SK-N-SH (cell line): ENCODE measurements around the gene RPL13. TPM values are rescaled to one million over a fixed set of nuclear protein-coding genes. Genes with fewer than 3 reads are reported as not detected.

ENCODE experiments used
- CTCF ChIA-PET: fragments of 300-600, 350-600 bp; formaldehyde crosslinking; extraction: SDS; loops from one replicate; lab custom pipeline; 2021; lab: Yijun Ruan, JAX
- POLR2A ChIA-PET: fragments of 350-600 bp; sonication (Branson Sonifier 250); formaldehyde crosslinking; extraction: SDS; loops from one replicate; lab custom pipeline; 2020; ENCODE audit warnings: antibody characterized with exemption, inconsistent platforms; lab: Yijun Ruan, JAX
- DNase-seq: peaks from one replicate; pipeline ENCODE4 v3.0.0; 2012
- H2AFZ ChIP-seq: fragments of 200-600 bp; sonication (generic); 2 replicates; pipeline ENCODE4 v1.8.1; 2016; ENCODE audit warnings: antibody characterized with exemption, mild to moderate bottlenecking, low read depth
- H3F3A ChIP-seq: fragments of 200-600 bp; sonication (generic); replicated peaks from 2 replicates; pipeline ENCODE3; 2016; ENCODE audit warnings: antibody characterized with exemption, mild to moderate bottlenecking; ENCODE audit not compliant: insufficient read depth
- H3K27ac ChIP-seq, 2 experiments: fragments of 200-500 bp in 1 of 2; fragments of 200-600 bp in 1 of 2; sonication (Bioruptor generic) in 1 of 2; sonication (generic), shearing (Covaris generic) in 1 of 2; 2 replicates each; pipeline versions ENCODE4 v1.5.1 to v1.6.1; 2014 to 2016; ENCODE audit warnings: low read depth in 2 of 2, inconsistent platforms in 1 of 2, low read length in 1 of 2, mild to moderate bottlenecking in 1 of 2, mixed read lengths in 1 of 2
- H3K27me3 ChIP-seq: fragments of 200-600 bp; sonication (generic), shearing (Covaris generic); 2 replicates; pipeline ENCODE4 v1.6.1; 2016; ENCODE audit warnings: mixed run types; ENCODE audit not compliant: insufficient read depth
- H3K36me3 ChIP-seq, 2 experiments: fragments of 200-500 bp in 1 of 2; fragments of 200-600 bp in 1 of 2; sonication (Bioruptor generic) in 1 of 2; sonication (generic) in 1 of 2; replicated peaks in 1 of 2; 2 replicates each; pipeline versions ENCODE3 to v1.5.1; 2014 to 2016; ENCODE audit warnings: low read length in 1 of 2, mild to moderate bottlenecking in 1 of 2; ENCODE audit not compliant: insufficient read depth in 2 of 2, control insufficient read depth in 1 of 2
- H3K4me1 ChIP-seq, 2 experiments: fragments of 200-500 bp in 1 of 2; fragments of 200-600 bp in 1 of 2; sonication (Bioruptor generic) in 1 of 2; sonication (generic), shearing (Covaris generic) in 1 of 2; 2 replicates each; pipeline versions ENCODE4 v1.5.1 to v1.6.1; 2014 to 2016; ENCODE audit warnings: low read depth in 1 of 2, low read length in 1 of 2, mixed run types in 1 of 2; ENCODE audit not compliant: insufficient read depth in 2 of 2, control insufficient read depth in 1 of 2
- H3K4me2 ChIP-seq: fragments of 200-600 bp; sonication (generic), shearing (Covaris generic); 2 replicates; pipeline ENCODE4 v1.6.1; 2017; ENCODE audit warnings: mixed run types
- H3K4me3 ChIP-seq, 2 experiments: fragments of 200-500 bp in 1 of 2; fragments of 200-600 bp in 1 of 2; sonication (Bioruptor generic) in 1 of 2; sonication (generic), shearing (Covaris generic) in 1 of 2; 2 replicates each; pipeline versions ENCODE4 v1.5.1 to v1.8.1; 2014 to 2016; ENCODE audit warnings: low read depth in 2 of 2, inconsistent platforms in 1 of 2, low read length in 1 of 2, mild to moderate bottlenecking in 1 of 2, mixed read lengths in 1 of 2, moderate library complexity in 1 of 2
- H3K79me2 ChIP-seq: fragments of 200-600 bp; sonication (generic); 2 replicates; pipeline ENCODE4 v1.8.1; 2017; ENCODE audit warnings: mild to moderate bottlenecking; ENCODE audit not compliant: insufficient read depth
- H3K9ac ChIP-seq: fragments of 200-600 bp; sonication (generic); 2 replicates; pipeline ENCODE4 v1.6.1; 2017; ENCODE audit warnings: mixed run types
- H3K9me2 ChIP-seq: fragments of 200-600 bp; sonication (generic); 2 replicates; pipeline ENCODE4 v1.6.1; 2017; ENCODE audit warnings: mixed run types
- H3K9me3 ChIP-seq: fragments of 200-600 bp; sonication (generic); 2 replicates; pipeline ENCODE4 v1.6.1; 2017; ENCODE audit warnings: mixed run types, mild to moderate bottlenecking, moderate library complexity
- H4K20me1 ChIP-seq: fragments of 200-600 bp; sonication (generic); 2 replicates; pipeline ENCODE4 v1.6.1; 2017; ENCODE audit warnings: mild to moderate bottlenecking, mixed run types; ENCODE audit not compliant: insufficient read depth
- CHD2 ChIP-seq: fragments of 150-350 bp; IDR thresholded peaks from 2 replicates; pipeline ENCODE4 v1.6.1; 2018; ENCODE audit warnings: low read length; ENCODE audit not compliant: partially characterized antibody
- ELF1 ChIP-seq: IDR thresholded peaks from 2 replicates; pipeline ENCODE4 v1.4.0; 2012
- EP300 ChIP-seq, 2 experiments: IDR thresholded peaks; 2 replicates each; pipeline versions ENCODE4 v1.4.0 to v1.6.1; 2012; ENCODE audit warnings: borderline replicate concordance in 1 of 2, low read depth in 1 of 2, low read length in 1 of 2
- EZH2phosphoT487 ChIP-seq: fragments of 200-600 bp; sonication (generic); IDR thresholded peaks from 2 replicates; pipeline ENCODE4 v1.6.1; 2017; ENCODE audit warnings: low read depth, mixed run types, mild to moderate bottlenecking, antibody characterized with exemption, moderate library complexity, borderline replicate concordance
- FOSL2 ChIP-seq: IDR thresholded peaks from 2 replicates; pipeline ENCODE4 v1.4.0; 2012; ENCODE audit warnings: low read depth, mild to moderate bottlenecking, moderate library complexity, borderline replicate concordance
- FOXM1 ChIP-seq: IDR thresholded peaks from 2 replicates; pipeline ENCODE4 v1.4.0; 2012; ENCODE audit warnings: low read depth, mild to moderate bottlenecking
- JUND ChIP-seq: IDR thresholded peaks from 2 replicates; pipeline ENCODE4 v1.4.0; 2012
- MAX ChIP-seq: IDR thresholded peaks from 2 replicates; pipeline ENCODE4 v1.4.0; 2012; ENCODE audit warnings: low read depth
- NFIC ChIP-seq: IDR thresholded peaks from 2 replicates; pipeline ENCODE4 v1.4.0; 2012; ENCODE audit warnings: borderline replicate concordance
- NRF1 ChIP-seq: IDR thresholded peaks from 2 replicates; pipeline ENCODE4 v1.6.1; 2012; ENCODE audit warnings: low read depth, mild to moderate bottlenecking, low read length
- RFX5 ChIP-seq: IDR thresholded peaks from 2 replicates; pipeline ENCODE4 v1.6.1; 2012; ENCODE audit warnings: mild to moderate bottlenecking, improper control_type of control experiment, low read length
- RXRA ChIP-seq: IDR thresholded peaks from 2 replicates; pipeline ENCODE4 v1.4.0; 2012; ENCODE audit warnings: low read depth, mild to moderate bottlenecking, borderline replicate concordance
- SMC3 ChIP-seq: IDR thresholded peaks from 2 replicates; pipeline ENCODE4 v1.6.1; 2012; ENCODE audit warnings: low read depth, low read length, improper control_type of control experiment
- TAF1 ChIP-seq: IDR thresholded peaks from 2 replicates; pipeline ENCODE4 v1.6.1; 2012; ENCODE audit warnings: low read depth, mild to moderate bottlenecking, low read length, moderate library complexity, borderline replicate concordance
- TEAD4 ChIP-seq: IDR thresholded peaks from 2 replicates; pipeline ENCODE4 v1.4.0; 2012; ENCODE audit warnings: mild to moderate bottlenecking, borderline replicate concordance; ENCODE audit not compliant: insufficient read depth
- USF1 ChIP-seq: IDR thresholded peaks from 2 replicates; pipeline ENCODE4 v1.4.0; 2012; ENCODE audit warnings: low read depth, borderline replicate concordance
- USF2 ChIP-seq: fragments of 150-350 bp; IDR thresholded peaks from 2 replicates; pipeline ENCODE4 v1.6.1; 2017; ENCODE audit warnings: antibody characterized with exemption, low read length, low read depth, borderline replicate concordance
- YY1 ChIP-seq: IDR thresholded peaks from 2 replicates; pipeline ENCODE4 v1.4.0; 2012; ENCODE audit warnings: low read depth, mild to moderate bottlenecking
- ZBTB33 ChIP-seq: IDR thresholded peaks from 2 replicates; pipeline ENCODE4 v1.4.0; 2012; ENCODE audit warnings: low read depth, borderline replicate concordance
- WGBS: methylation state at CpG from one replicate; pipeline ENCODE4 v1.1.6; 2017; ENCODE audit warnings: low lambda C conversion rate; 5-methylcytosine and 5-hydroxymethylcytosine counted together
- polyA plus RNA-seq, 3 experiments: library from polyadenylated mRNA; depleted of rRNA; stranded (reverse); fragments of >200 nt; gene quantifications; 2 replicates each; pipeline ENCODE4 v1.2.3, GENCODE V29; 2012

The RPL13 gene
- polyA plus RNA-seq, 1 of the 3 experiments (the other 2 are of a cell fraction): 4,635 TPM

GRCh38 chr16:89517128-89517527 is 43.4 kb upstream of the RPL13 start (continued):
- no peak for TF ChIP-seq USF2
- TF ChIP-seq NRF1: no peak
- no peak for TF ChIP-seq CHD2

GRCh38 chr16:89519881-89520280 is 40.6 kb upstream of the RPL13 start:
- H3K27me3 ChIP-seq: no peaks in the 10 kb centered on the region
- peaks cover 45 to 49% of the 10 kb centered on the region in 2 experiments for H3K36me3 ChIP-seq
- peaks cover 77% of the 10 kb centered on the region for H3K79me2 ChIP-seq
- no peak overlapping the region for H3K9ac ChIP-seq
- WGBS: 91% methylated on average over 14 of the region's 15 CpGs
- peaks cover 38% of the 10 kb centered on the region; the same call in 1 of the 2 replicates for H4K20me1 ChIP-seq
- ChIA-PET POLR2A (no interaction called here), CTCF (no interaction called here)
- no peak overlapping the region for H2AFZ ChIP-seq
- DNase-seq: no peak
- H3F3A ChIP-seq: no peaks in the 10 kb centered on the region
- TF ChIP-seq JUND (no peak), ZBTB33 (no peak), RFX5 (no peak), RXRA (no peak)
- H3K9me2 ChIP-seq: no peaks in the 10 kb centered on the region
- H3K27ac ChIP-seq: no peak overlapping the region
- no peak overlapping the region for H3K4me3 ChIP-seq
- no peaks in the 10 kb centered on the region for H3K9me3 ChIP-seq
- no peak overlapping the region for H3K4me2 ChIP-seq
- no peaks in the 10 kb centered on the region for H3K4me1 ChIP-seq

GRCh38 chr16:89522287-89522686 is 38.2 kb upstream of the RPL13 start:
- Histone ChIP-seq H3F3A (peaks cover 4% of the 10 kb centered on the region), H3K4me3 (no peak overlapping the region), H3K9me3 (no peaks in the 10 kb centered on the region), H3K9me2 (no peaks in the 10 kb centered on the region), H3K79me2 (peaks cover 60% of the 10 kb centered on the region), H3K4me1 (no peaks in the 10 kb centered on the region), H3K36me3 (peaks cover 39 to 63% of the 10 kb centered on the region in 2 experiments), H2AFZ (no peak overlapping the region), H3K27me3 (no peaks in the 10 kb centered on the region), H3K4me2 (no peak overlapping the region), H4K20me1 (peaks cover 44% of the 10 kb centered on the region; the same call in 1 of the 2 replicates), H3K27ac (no peak overlapping the region), H3K9ac (no peak overlapping the region)
- 94% methylated on average over 30 of the region's 31 CpGs for WGBS
- CTCF ChIA-PET: no interaction called here
- TF ChIP-seq SMC3 (no peak), RFX5 (no peak), NFIC (no peak), FOSL2 (no peak), EP300 (IDR thresholded peaks at IDR 0.05; ENCODE audit: borderline replicate concordance in 1 of 2, low read depth in 1 of 2, low read length in 1 of 2) (no peak), EZH2phosphoT487 (no peak), JUND (no peak), TAF1 (no peak), TEAD4 (no peak), ELF1 (no peak), FOXM1 (no peak), USF1 (no peak), YY1 (no peak), MAX (no peak)
- POLR2A ChIA-PET: no interaction called here
- DNase-seq: no peak
